Measurements from ENCODE around the gene GAREM1.

GAREM1 gene

GRCh38 chr18:32443706-32444215, 26.9 kb downstream of the GAREM1 start:
- Histone ChIP-seq H3K79me1 (ENCODE audit: low read length) (peaks cover 7% of the 10 kb centered on the region), H3K9ac (ENCODE audit: low read length) (no peak overlapping the region), H3K56ac (ENCODE audit: low read length) (no peak overlapping the region), H2BK5ac (ENCODE audit: low read length) (no peak overlapping the region), H3K36me3 (ENCODE audit: control insufficient read depth, insufficient read depth, low read length) (no peaks in the 10 kb centered on the region), H3K27me3 (ENCODE audit: insufficient read depth, low read length, poor library complexity) (no peaks in the 10 kb centered on the region), H3K4me2 (ENCODE audit: low read length) (no peak overlapping the region), H3K4me3 (ENCODE audit: low read length) (no peak overlapping the region), H2AK5ac (ENCODE audit: low read length) (no peak overlapping the region), H4K8ac (ENCODE audit: low read depth, low read length) (no peak overlapping the region), H3K79me2 (ENCODE audit: control insufficient read depth, insufficient read depth, low read length) (no peaks in the 10 kb centered on the region), H4K5ac (ENCODE audit: low read length) (no peak overlapping the region), H3K23ac (ENCODE audit: low read length) (no peak overlapping the region), H2BK120ac (ENCODE audit: low read depth, low read length) (no peak overlapping the region), H3K4ac (ENCODE audit: low read depth, low read length) (no peak overlapping the region), H3K18ac (ENCODE audit: low read length) (no peak overlapping the region), H3K4me1 (ENCODE audit: control insufficient read depth, low read depth, low read length) (no peaks in the 10 kb centered on the region), H2BK15ac (replicated peaks; ENCODE audit: low read depth) (no peak overlapping the region), H3K27ac (ENCODE audit: low read depth, low read length) (no peak overlapping the region)
- no CpG with 5 or more reads among the region's 5 CpGs for WGBS (ENCODE audit: extremely low coverage, insufficient coverage, low lambda C conversion rate)
- DNase-seq: no peak

GRCh38 chr18:32443033-32443705, 27.5 kb downstream of the GAREM1 start:
- Histone ChIP-seq H3K23ac (ENCODE audit: low read length) (no peak overlapping the region), H3K27ac (ENCODE audit: low read depth, low read length) (no peak overlapping the region), H3K18ac (ENCODE audit: low read length) (no peak overlapping the region), H3K9ac (ENCODE audit: low read length) (no peak overlapping the region), H3K79me1 (ENCODE audit: low read length) (peaks cover 10% of the 10 kb centered on the region), H2BK120ac (ENCODE audit: low read depth, low read length) (no peak overlapping the region), H3K27me3 (ENCODE audit: insufficient read depth, low read length, poor library complexity) (no peaks in the 10 kb centered on the region), H2BK5ac (ENCODE audit: low read length) (no peak overlapping the region), H2BK15ac (replicated peaks; ENCODE audit: low read depth) (no peak overlapping the region), H2AK5ac (ENCODE audit: low read length) (no peak overlapping the region), H3K4me2 (ENCODE audit: low read length) (no peak overlapping the region), H3K4me3 (ENCODE audit: low read length) (no peak overlapping the region), H4K8ac (ENCODE audit: low read depth, low read length) (no peak overlapping the region), H3K56ac (ENCODE audit: low read length) (no peak overlapping the region), H3K4ac (ENCODE audit: low read depth, low read length) (no peak overlapping the region), H3K79me2 (ENCODE audit: control insufficient read depth, insufficient read depth, low read length) (no peaks in the 10 kb centered on the region), H3K4me1 (ENCODE audit: control insufficient read depth, low read depth, low read length) (no peaks in the 10 kb centered on the region), H4K5ac (ENCODE audit: low read length) (no peak overlapping the region), H3K36me3 (ENCODE audit: control insufficient read depth, insufficient read depth, low read length) (no peaks in the 10 kb centered on the region)
- DNase-seq: no peak
- no CpG with 5 or more reads among the region's 2 CpGs for WGBS (ENCODE audit: extremely low coverage, insufficient coverage, low lambda C conversion rate)

GRCh38 chr18:32442575-32442974, 28.1 kb downstream of the GAREM1 start:
- Histone ChIP-seq H3K4ac (ENCODE audit: low read depth, low read length) (no peak overlapping the region), H3K4me2 (ENCODE audit: low read length) (no peak overlapping the region), H3K36me3 (ENCODE audit: control insufficient read depth, insufficient read depth, low read length) (no peaks in the 10 kb centered on the region), H3K79me1 (ENCODE audit: low read length) (peaks cover 11% of the 10 kb centered on the region), H3K4me1 (ENCODE audit: control insufficient read depth, low read depth, low read length) (no peaks in the 10 kb centered on the region), H3K9ac (ENCODE audit: low read length) (no peak overlapping the region), H2BK15ac (replicated peaks; ENCODE audit: low read depth) (no peak overlapping the region), H2AK5ac (ENCODE audit: low read length) (no peak overlapping the region), H3K23ac (ENCODE audit: low read length) (no peak overlapping the region), H3K56ac (ENCODE audit: low read length) (no peak overlapping the region), H4K8ac (ENCODE audit: low read depth, low read length) (no peak overlapping the region), H3K27ac (ENCODE audit: low read depth, low read length) (no peak overlapping the region), H3K79me2 (ENCODE audit: control insufficient read depth, insufficient read depth, low read length) (no peaks in the 10 kb centered on the region), H3K18ac (ENCODE audit: low read length) (no peak overlapping the region), H2BK120ac (ENCODE audit: low read depth, low read length) (no peak overlapping the region), H3K4me3 (ENCODE audit: low read length) (no peak overlapping the region), H4K5ac (ENCODE audit: low read length) (no peak overlapping the region), H3K27me3 (ENCODE audit: insufficient read depth, low read length, poor library complexity) (no peaks in the 10 kb centered on the region), H2BK5ac (ENCODE audit: low read length) (no peak overlapping the region)
- DNase-seq: no peak

- Histone ChIP-seq H4K5ac (ENCODE audit: low read length) (no peak overlapping the region), H3K79me2 (ENCODE audit: control insufficient read depth, insufficient read depth, low read length) (no peaks in the 10 kb centered on the region), H3K23ac (ENCODE audit: low read length) (no peak overlapping the region), H2BK120ac (ENCODE audit: low read depth, low read length) (no peak overlapping the region), H3K4me3 (ENCODE audit: low read length) (no peak overlapping the region), H2BK5ac (ENCODE audit: low read length) (no peak overlapping the region), H3K18ac (ENCODE audit: low read length) (no peak overlapping the region), H3K27me3 (ENCODE audit: insufficient read depth, low read length, poor library complexity) (no peaks in the 10 kb centered on the region), H3K56ac (ENCODE audit: low read length) (no peak overlapping the region), H3K4me2 (ENCODE audit: low read length) (no peak overlapping the region), H4K8ac (ENCODE audit: low read depth, low read length) (no peak overlapping the region), H3K4me1 (ENCODE audit: control insufficient read depth, low read depth, low read length) (no peaks in the 10 kb centered on the region), H3K27ac (ENCODE audit: low read depth, low read length) (no peak overlapping the region), H3K4ac (ENCODE audit: low read depth, low read length) (no peak overlapping the region), H3K36me3 (ENCODE audit: control insufficient read depth, insufficient read depth, low read length) (no peaks in the 10 kb centered on the region), H2BK15ac (replicated peaks; ENCODE audit: low read depth) (no peak overlapping the region), H2AK5ac (ENCODE audit: low read length) (no peak overlapping the region), H3K79me1 (ENCODE audit: low read length) (peaks cover 11% of the 10 kb centered on the region), H3K9ac (ENCODE audit: low read length) (no peak overlapping the region)
- DNase-seq: no peak
- no CpG with 5 or more reads among the region's 8 CpGs for WGBS (ENCODE audit: extremely low coverage, insufficient coverage, low lambda C conversion rate)
These were observed 29.1 kb downstream of the GAREM1 start for GRCh38 chr18:32441533-32441932.

- Histone ChIP-seq H3K4me1 (ENCODE audit: control insufficient read depth, low read depth, low read length) (no peaks in the 10 kb centered on the region), H4K8ac (ENCODE audit: low read depth, low read length) (no peak overlapping the region), H2BK15ac (replicated peaks; ENCODE audit: low read depth) (no peak overlapping the region), H3K79me2 (ENCODE audit: control insufficient read depth, insufficient read depth, low read length) (no peaks in the 10 kb centered on the region), H3K27me3 (ENCODE audit: insufficient read depth, low read length, poor library complexity) (no peaks in the 10 kb centered on the region), H3K4me2 (ENCODE audit: low read length) (no peak overlapping the region), H2BK5ac (ENCODE audit: low read length) (no peak overlapping the region), H3K4ac (ENCODE audit: low read depth, low read length) (no peak overlapping the region), H3K4me3 (ENCODE audit: low read length) (no peak overlapping the region), H3K18ac (ENCODE audit: low read length) (no peak overlapping the region), H3K36me3 (ENCODE audit: control insufficient read depth, insufficient read depth, low read length) (no peaks in the 10 kb centered on the region), H3K23ac (ENCODE audit: low read length) (no peak overlapping the region), H3K9ac (ENCODE audit: low read length) (no peak overlapping the region), H2BK120ac (ENCODE audit: low read depth, low read length) (no peak overlapping the region), H4K5ac (ENCODE audit: low read length) (no peak overlapping the region), H3K27ac (ENCODE audit: low read depth, low read length) (no peak overlapping the region), H3K56ac (ENCODE audit: low read length) (no peak overlapping the region), H3K79me1 (ENCODE audit: low read length) (peaks cover 9% of the 10 kb centered on the region), H2AK5ac (ENCODE audit: low read length) (no peak overlapping the region)
- WGBS (ENCODE audit: extremely low coverage, insufficient coverage, low lambda C conversion rate): no CpG with 5 or more reads among the region's 4 CpGs
- no peak for DNase-seq
These were observed 30.2 kb downstream of the GAREM1 start for GRCh38 chr18:32440518-32440917.

- peak; percentile 60 for DNase-seq
- Histone ChIP-seq H3K4me3 (ENCODE audit: low read length) (no peak overlapping the region), H3K9ac (ENCODE audit: low read length) (no peak overlapping the region), H2BK15ac (replicated peaks; ENCODE audit: low read depth) (no peak overlapping the region), H3K56ac (ENCODE audit: low read length) (no peak overlapping the region), H3K79me1 (ENCODE audit: low read length) (peaks cover 7% of the 10 kb centered on the region), H3K79me2 (ENCODE audit: control insufficient read depth, insufficient read depth, low read length) (no peaks in the 10 kb centered on the region), H4K8ac (ENCODE audit: low read depth, low read length) (no peak overlapping the region), H2AK5ac (ENCODE audit: low read length) (no peak overlapping the region), H3K4me1 (ENCODE audit: control insufficient read depth, low read depth, low read length) (no peaks in the 10 kb centered on the region), H3K27me3 (ENCODE audit: insufficient read depth, low read length, poor library complexity) (no peaks in the 10 kb centered on the region), H3K27ac (ENCODE audit: low read depth, low read length) (no peak overlapping the region), H3K18ac (ENCODE audit: low read length) (no peak overlapping the region), H3K36me3 (ENCODE audit: control insufficient read depth, insufficient read depth, low read length) (no peaks in the 10 kb centered on the region), H3K4ac (ENCODE audit: low read depth, low read length) (no peak overlapping the region), H3K4me2 (ENCODE audit: low read length) (no peak overlapping the region), H2BK120ac (ENCODE audit: low read depth, low read length) (no peak overlapping the region), H2BK5ac (ENCODE audit: low read length) (no peak overlapping the region), H4K5ac (ENCODE audit: low read length) (no peak overlapping the region), H3K23ac (ENCODE audit: low read length) (no peak overlapping the region)
- no CpG with 5 or more reads among the region's 1 CpG for WGBS (ENCODE audit: extremely low coverage, insufficient coverage, low lambda C conversion rate)
These were observed 30.9 kb downstream of the GAREM1 start for GRCh38 chr18:32439802-32440201.
